Measurements from ENCODE around the gene GPR12. TPM values are rescaled to one million over a fixed set of nuclear protein-coding genes. Genes with fewer than 3 reads are reported as not detected.

The GPR12 gene
- total RNA-seq, 1 donor from 2014 or later = 0.53 TPM

GRCh38 chr13:26710166-26710565, 50.4 kb downstream of the GPR12 start:
- intact Hi-C loops (cut with DNase I) = no loop called here
- DNase-seq (ENCODE audit: low spot score) (no peak), ATAC-seq (no peak)

GRCh38 chr13:26709461-26709860, 51.1 kb downstream of the GPR12 start:
- ATAC-seq (no peak), DNase-seq (ENCODE audit: low spot score) (no peak)
- intact Hi-C loops (cut with DNase I) = loop anchor here (5.0 kb wide), 1 partner anchor 218 kb away; no protein-coding TSS in a partner anchor

- DNase-seq (ENCODE audit: low spot score) (no peak), ATAC-seq (no peak)
- intact Hi-C loops (cut with DNase I) = loop anchor here (5.0 kb wide), 1 partner anchor 219 kb away; no protein-coding TSS in a partner anchor
These were observed 52.6 kb downstream of the GPR12 start for GRCh38 chr13:26708007-26708297.

GRCh38 chr13:26707122-26708006, 53.2 kb downstream of the GPR12 start:
- intact Hi-C loops (cut with DNase I) = loop anchor here (5.0 kb wide), 1 partner anchor 220 kb away; no protein-coding TSS in a partner anchor
- ATAC-seq (no peak), DNase-seq (ENCODE audit: low spot score) (no peak)

GRCh38 chr13:26706381-26706780, 54.2 kb downstream of the GPR12 start:
- ATAC-seq = no peak
- DNase-seq (ENCODE audit: low spot score) = no peak
- intact Hi-C loops (cut with DNase I) = loop anchor here (5.0 kb wide), 1 partner anchor 221 kb away; no protein-coding TSS in a partner anchor

GRCh38 chr13:26705536-26705935, 55.0 kb downstream of the GPR12 start:
- ATAC-seq (no peak), DNase-seq (ENCODE audit: low spot score) (no peak)
- intact Hi-C loops (cut with DNase I) = loop anchor here (5.0 kb wide), 1 partner anchor 222 kb away; no protein-coding TSS in a partner anchor

Other genes starting within 250 kb of the GPR12 start
- gene WASF3, start 203.1 kb downstream of the GPR12 start, total RNA-seq = 33.3 TPM

Data from sciatic nerve (tissue), 2 donors.